Endothelial cell of umbilical vein (primary cell): ENCODE measurements around the gene PLEKHH2. TPM values are rescaled to one million over a fixed set of nuclear protein-coding genes. Genes with fewer than 3 reads are reported as not detected.

Source experiments
- BruUV-seq: library from RNA; stranded (reverse); fragments of 400-500 nt; replicated peaks from 2 replicates; lab custom pipeline; 2021; lab: Mats Ljungman, UMichigan
- CTCF ChIA-PET: fragments of 300-600, 350-600 bp; sonication (Branson Sonifier 250); formaldehyde crosslinking; loops from one replicate; lab custom pipeline; 2021; ENCODE audit warnings: antibody characterized with exemption, inconsistent platforms; lab: Charles Lee
- POLR2A ChIA-PET: fragments of 300-600, 350-600 bp; sonication (Branson Sonifier 250); formaldehyde crosslinking; loops from one replicate; lab custom pipeline; 2021; ENCODE audit warnings: antibody characterized with exemption, inconsistent platforms; lab: Charles Lee
- DNase-seq: peaks from one replicate; pipeline ENCODE4 v3.0.0-alpha.2; 2011; ENCODE audit warnings: low read depth, low spot score
- FAIRE-seq: peaks from 2 replicates; lab custom pipeline; 2011; peaks lifted over from hg19 to GRCh38; lab: Jason Lieb, UNC
- H2AFZ ChIP-seq: 2 replicates; pipeline ENCODE4 v1.6.0; 2012; ENCODE audit warnings: low read depth, low read length, control low read depth, inconsistent platforms
- H3K27ac ChIP-seq: 2 replicates; pipeline ENCODE4 v1.5.1; 2011; ENCODE audit warnings: low read depth, mild to moderate bottlenecking, control low read depth, low read length, moderate library complexity; ENCODE audit not compliant: insufficient read depth
- H3K27me3 ChIP-seq, 2 experiments: 2 replicates each; pipeline versions ENCODE4 v1.6.0 to v1.6.1; 2011; ENCODE audit warnings: low read length in 2 of 2, mixed read lengths in 1 of 2; ENCODE audit not compliant: control insufficient read depth in 2 of 2, insufficient read depth in 2 of 2
- H3K36me3 ChIP-seq, 2 experiments: 2 replicates in 1 of 2; 3 replicates in 1 of 2; pipeline ENCODE4 v1.5.1; 2011; ENCODE audit warnings: low read length in 2 of 2, mild to moderate bottlenecking in 1 of 2, moderate library complexity in 1 of 2; ENCODE audit not compliant: control insufficient read depth in 2 of 2, insufficient read depth in 2 of 2; ENCODE audit errors: extremely low read depth in 1 of 2
- H3K4me1 ChIP-seq: 3 replicates; pipeline ENCODE4 v1.5.1; 2011; ENCODE audit warnings: mild to moderate bottlenecking, low read length; ENCODE audit not compliant: control insufficient read depth, insufficient read depth; ENCODE audit errors: extremely low read depth
- H3K4me2 ChIP-seq: 2 replicates; pipeline ENCODE4 v1.6.1; 2011; ENCODE audit warnings: low read length, control low read depth, mixed read lengths; ENCODE audit not compliant: insufficient read depth
- H3K4me3 ChIP-seq, 3 experiments: fragments of 200-600 bp in 1 of 3; sonication (generic), shearing (Covaris generic) in 1 of 3; replicated peaks in 1 of 3; 2 replicates each; pipeline ENCODE4 v1.5.1; 2011 to 2016; ENCODE audit warnings: control low read depth in 3 of 3, low read length in 3 of 3, mild to moderate bottlenecking in 2 of 3, inconsistent platforms in 1 of 3, low read depth in 1 of 3, moderate library complexity in 1 of 3; ENCODE audit not compliant: insufficient read depth in 1 of 3
- H3K79me2 ChIP-seq: 2 replicates; pipeline ENCODE4 v1.6.0; 2012; ENCODE audit warnings: low read length, inconsistent platforms; ENCODE audit not compliant: control insufficient read depth, insufficient read depth
- H3K9ac ChIP-seq: replicated peaks from 2 replicates; pipeline ENCODE3; 2011; ENCODE audit warnings: low read length, control low read depth; ENCODE audit not compliant: insufficient read depth; ENCODE audit errors: extremely low read depth
- H3K9me1 ChIP-seq: replicated peaks from 3 replicates; pipeline ENCODE4 v1.6.0; 2011; ENCODE audit warnings: mild to moderate bottlenecking, low read length; ENCODE audit not compliant: control insufficient read depth, insufficient read depth; ENCODE audit errors: extremely low read depth
- H3K9me3 ChIP-seq: replicated peaks from 2 replicates; pipeline ENCODE4 v1.5.1; 2012; ENCODE audit warnings: low read length, inconsistent platforms; ENCODE audit not compliant: control insufficient read depth, insufficient read depth
- H4K20me1 ChIP-seq: replicated peaks from 2 replicates; pipeline ENCODE3; 2011; ENCODE audit warnings: mild to moderate bottlenecking, low read length; ENCODE audit not compliant: control insufficient read depth, insufficient read depth; ENCODE audit errors: extremely low read depth
- EZH2 ChIP-seq: IDR thresholded peaks from 2 replicates; pipeline ENCODE4 v1.6.1; 2012; ENCODE audit warnings: borderline replicate concordance, low read depth, mild to moderate bottlenecking, moderate library complexity, low read length, inconsistent platforms; ENCODE audit not compliant: severe bottlenecking
- FOS ChIP-seq: IDR thresholded peaks from 2 replicates; pipeline ENCODE4 v1.6.1; 2011; ENCODE audit warnings: mild to moderate bottlenecking, low read length, moderate library complexity, borderline replicate concordance; ENCODE audit not compliant: insufficient read depth
- GATA2 ChIP-seq: IDR thresholded peaks from 2 replicates; pipeline ENCODE4 v1.7.0; 2011; ENCODE audit warnings: low read depth, mild to moderate bottlenecking, moderate library complexity, mixed read lengths, low read length; ENCODE audit not compliant: insufficient read length, insufficient read depth
- JUN ChIP-seq: IDR thresholded peaks from 2 replicates; pipeline ENCODE4 v1.6.1; 2011; ENCODE audit warnings: borderline replicate concordance, low read depth; ENCODE audit not compliant: insufficient read length, insufficient read depth
- MYC ChIP-seq: IDR thresholded peaks from one replicate; pipeline ENCODE4 v1.6.1; 2011; ENCODE audit warnings: mild to moderate bottlenecking, low read depth, low read length
- POLR2A ChIP-seq: IDR thresholded peaks from 2 replicates; pipeline ENCODE4 v1.6.1; 2012; ENCODE audit warnings: low read depth, mild to moderate bottlenecking, control low read depth, low read length
- POLR2AphosphoS5 ChIP-seq: IDR thresholded peaks from 2 replicates; pipeline ENCODE4 v1.6.1; 2012; ENCODE audit warnings: low read depth, mild to moderate bottlenecking, control low read depth, low read length, moderate library complexity; ENCODE audit not compliant: insufficient read depth
- dilution Hi-C: fragments of 300-500 bp; cut with MboI; formaldehyde crosslinking; loops from one replicate; pipeline ENCODE4 v1.15.0; 2019; ENCODE audit warnings: low sequenced_read_pairs; ENCODE audit not compliant: extremely low pct_ligation_motif_present
- intact Hi-C: fragments of 100-400 bp; cut with micrococcal nuclease; formaldehyde crosslinking; loops from one replicate; pipeline ENCODE4 v1.10.0; 2022
- polyA plus RNA-seq, 4 experiments: library from polyadenylated mRNA; depleted of rRNA in 3 of 4; stranded (reverse) in 3 of 4; unstranded in 1 of 4; fragments of >200 nt; gene quantifications; 2 replicates each; pipeline versions ENCODE4 v1.2.1 to v1.2.3, GENCODE V29; 2011 to 2012; ENCODE audit warnings: missing spikeins in 1 of 4
- total RNA-seq: library from RNA; stranded (reverse); gene quantifications from 2 replicates; pipeline ENCODE4 v1.2.3, GENCODE V29; 2021
- TF ChIP-seq, protein P1 (sequence below): IDR thresholded peaks from 2 replicates; pipeline ENCODE4 v1.6.1; 2011; ENCODE audit not compliant: insufficient read depth, insufficient read length
- TF ChIP-seq, protein P2 (sequence below), 2 donors: IDR thresholded peaks; 1 replicate in 1 of 2; 2 replicates in 1 of 2; pipeline ENCODE4 v1.5.1; 2011; ENCODE audit warnings: low read length in 2 of 2, mild to moderate bottlenecking in 2 of 2, moderate library complexity in 2 of 2, control low read depth in 1 of 2, inconsistent platforms in 1 of 2, low read depth in 1 of 2; ENCODE audit not compliant: insufficient read depth in 1 of 2; ENCODE audit errors: extremely low read depth in 1 of 2

PLEKHH2 gene
- total and polyA plus RNA-seq, 2 donors (not counting 3 experiments of a cell fraction or from before 2014, with no cell fraction given) = 0.41 to 0.58 TPM

GRCh38 chr2:43758739-43759138 lies 121.7 kb downstream of the PLEKHH2 start:
- H3K9ac ChIP-seq = no peak overlapping the region
- no peaks in the 10 kb centered on the region for H3K27me3 ChIP-seq
- no peaks in the 10 kb centered on the region for H3K36me3 ChIP-seq
- H3K4me3 ChIP-seq = no peak overlapping the region
- no TSS peak for BruUV-seq
- H3K4me2 ChIP-seq = no peak overlapping the region
- no peaks in the 10 kb centered on the region for H3K79me2 ChIP-seq
- no peaks in the 10 kb centered on the region for H3K9me3 ChIP-seq
- H4K20me1 ChIP-seq = no peaks in the 10 kb centered on the region
- no peak for FAIRE-seq
- H2AFZ ChIP-seq = no peak overlapping the region
- ChIA-PET CTCF (no interaction called here), POLR2A (no interaction called here)
- H3K27ac ChIP-seq = no peak overlapping the region
- no peak for DNase-seq
- TF ChIP-seq GATA2 (no peak), EZH2 (no peak), JUN (no peak), POLR2AphosphoS5 (no peak), MYC (no peak), FOS (no peak), POLR2A (no peak)
- TF ChIP-seq, protein P1, sequence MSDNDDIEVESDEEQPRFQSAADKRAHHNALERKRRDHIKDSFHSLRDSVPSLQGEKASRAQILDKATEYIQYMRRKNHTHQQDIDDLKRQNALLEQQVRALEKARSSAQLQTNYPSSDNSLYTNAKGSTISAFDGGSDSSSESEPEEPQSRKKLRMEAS = no peak
- TF ChIP-seq, protein P2, sequence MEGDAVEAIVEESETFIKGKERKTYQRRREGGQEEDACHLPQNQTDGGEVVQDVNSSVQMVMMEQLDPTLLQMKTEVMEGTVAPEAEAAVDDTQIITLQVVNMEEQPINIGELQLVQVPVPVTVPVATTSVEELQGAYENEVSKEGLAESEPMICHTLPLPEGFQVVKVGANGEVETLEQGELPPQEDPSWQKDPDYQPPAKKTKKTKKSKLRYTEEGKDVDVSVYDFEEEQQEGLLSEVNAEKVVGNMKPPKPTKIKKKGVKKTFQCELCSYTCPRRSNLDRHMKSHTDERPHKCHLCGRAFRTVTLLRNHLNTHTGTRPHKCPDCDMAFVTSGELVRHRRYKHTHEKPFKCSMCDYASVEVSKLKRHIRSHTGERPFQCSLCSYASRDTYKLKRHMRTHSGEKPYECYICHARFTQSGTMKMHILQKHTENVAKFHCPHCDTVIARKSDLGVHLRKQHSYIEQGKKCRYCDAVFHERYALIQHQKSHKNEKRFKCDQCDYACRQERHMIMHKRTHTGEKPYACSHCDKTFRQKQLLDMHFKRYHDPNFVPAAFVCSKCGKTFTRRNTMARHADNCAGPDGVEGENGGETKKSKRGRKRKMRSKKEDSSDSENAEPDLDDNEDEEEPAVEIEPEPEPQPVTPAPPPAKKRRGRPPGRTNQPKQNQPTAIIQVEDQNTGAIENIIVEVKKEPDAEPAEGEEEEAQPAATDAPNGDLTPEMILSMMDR (IDR thresholded peaks at IDR 0.05; ENCODE audit: extremely low read depth in 1 of 2, insufficient read depth in 1 of 2, low read depth in 1 of 2, low read length in 2 of 2) = no peak
- intact Hi-C loops (no loop called here), dilution Hi-C loops (no loop called here)
- H3K9me1 ChIP-seq = no peaks in the 10 kb centered on the region
- H3K4me1 ChIP-seq = peaks cover 3% of the 10 kb centered on the region
